AG04450 (cell line): Measurements from ENCODE around the gene EPN2. TPM values are rescaled to one million over a fixed set of nuclear protein-coding genes. Genes with fewer than 3 reads are reported as not detected.
A peak's percentile ranks its signal among the peaks of the same experiment; 100 is the strongest.

Experiments used
- CTCF ChIA-PET: fragments of 300-600, 350-600 bp; formaldehyde crosslinking; extraction: SDS; loops from one replicate; lab custom pipeline; 2022; ENCODE audit warnings: antibody characterized with exemption, inconsistent platforms; lab: Charles Lee
- POLR2A ChIA-PET: fragments of 350-600 bp; formaldehyde crosslinking; extraction: SDS; loops from one replicate; lab custom pipeline; 2021; ENCODE audit warnings: antibody characterized with exemption, inconsistent platforms; lab: Yijun Ruan, JAX
- DNase-seq: peaks from one replicate; pipeline ENCODE4 v3.0.0-alpha.2; 2011; ENCODE audit warnings: low read depth, low spot score
- H3K27ac ChIP-seq: one replicate; pipeline ENCODE4 v1.5.1; 2012; ENCODE audit warnings: low read depth, low read length, control low read depth
- H3K27me3 ChIP-seq: one replicate; pipeline ENCODE4 v1.6.0; 2012; ENCODE audit warnings: low read length; ENCODE audit not compliant: control insufficient read depth, insufficient read depth
- H3K4me3 ChIP-seq: 2 replicates; pipeline ENCODE4 v1.5.1; 2011; ENCODE audit warnings: mild to moderate bottlenecking, low read depth, low read length, control low read depth
- H3K9me3 ChIP-seq: 2 replicates; pipeline ENCODE4 v1.5.1; 2012; ENCODE audit warnings: low read length; ENCODE audit not compliant: control insufficient read depth, insufficient read depth
- polyA plus RNA-seq: library from polyadenylated mRNA; depleted of rRNA; stranded (reverse); fragments of >200 nt; gene quantifications from 2 replicates; pipeline ENCODE4 v1.2.3, GENCODE V29; 2011
- TF ChIP-seq, protein P1 (sequence below): IDR thresholded peaks from 2 replicates; pipeline ENCODE4 v1.5.1; 2011; ENCODE audit warnings: low read depth, low read length, control low read depth, inconsistent platforms

The EPN2 gene
- polyA plus RNA-seq, 1 experiment, result 27.9 TPM

DNA sequence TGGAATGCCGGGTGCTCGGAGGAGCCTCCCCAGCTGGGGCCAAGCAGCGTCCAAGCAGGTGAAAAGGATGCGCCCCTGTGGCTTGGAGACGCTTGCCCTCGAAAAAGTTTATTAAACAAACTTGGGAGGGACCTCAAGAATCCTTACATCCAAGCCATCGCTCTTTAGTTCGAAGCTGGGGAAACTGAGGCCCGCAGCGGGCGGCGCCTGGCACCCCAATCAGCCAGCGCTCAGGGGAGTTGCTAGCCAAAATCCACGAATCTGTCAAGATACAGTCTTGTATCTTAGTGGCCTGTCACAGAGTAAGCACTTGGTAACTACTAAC, 125.9 kb downstream of the EPN2 start:
- TF ChIP-seq, protein P1, sequence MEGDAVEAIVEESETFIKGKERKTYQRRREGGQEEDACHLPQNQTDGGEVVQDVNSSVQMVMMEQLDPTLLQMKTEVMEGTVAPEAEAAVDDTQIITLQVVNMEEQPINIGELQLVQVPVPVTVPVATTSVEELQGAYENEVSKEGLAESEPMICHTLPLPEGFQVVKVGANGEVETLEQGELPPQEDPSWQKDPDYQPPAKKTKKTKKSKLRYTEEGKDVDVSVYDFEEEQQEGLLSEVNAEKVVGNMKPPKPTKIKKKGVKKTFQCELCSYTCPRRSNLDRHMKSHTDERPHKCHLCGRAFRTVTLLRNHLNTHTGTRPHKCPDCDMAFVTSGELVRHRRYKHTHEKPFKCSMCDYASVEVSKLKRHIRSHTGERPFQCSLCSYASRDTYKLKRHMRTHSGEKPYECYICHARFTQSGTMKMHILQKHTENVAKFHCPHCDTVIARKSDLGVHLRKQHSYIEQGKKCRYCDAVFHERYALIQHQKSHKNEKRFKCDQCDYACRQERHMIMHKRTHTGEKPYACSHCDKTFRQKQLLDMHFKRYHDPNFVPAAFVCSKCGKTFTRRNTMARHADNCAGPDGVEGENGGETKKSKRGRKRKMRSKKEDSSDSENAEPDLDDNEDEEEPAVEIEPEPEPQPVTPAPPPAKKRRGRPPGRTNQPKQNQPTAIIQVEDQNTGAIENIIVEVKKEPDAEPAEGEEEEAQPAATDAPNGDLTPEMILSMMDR, result no peak
- ChIA-PET POLR2A (interaction anchor here (1.1 to 2.3 kb wide), 4 partner anchors 15 to 399 kb away, joined by 5 to 24 read pairs (median 12); partner anchors contain the start of genes ALDH3A2 and MAPK7), CTCF (interaction anchor here (0.6 to 5.2 kb wide), 35 partner anchors 9 to 434 kb away, joined by 3 to 99 read pairs (median 4); partner anchors contain the start of genes ALDH3A2 and MAPK7)
- Histone ChIP-seq H3K27me3 (no peaks in the 10 kb centered on the region), H3K27ac (no peak overlapping the region), H3K4me3 (peak overlapping the region; percentile 87), H3K9me3 (no peaks in the 10 kb centered on the region)
- no peak for DNase-seq

GRCh38 chr17:19363460-19364035, 126.4 kb downstream of the EPN2 start:
- no peak for DNase-seq
- CTCF ChIA-PET, result interaction anchor here (0.6 to 5.2 kb wide), 31 partner anchors 9 to 433 kb away, joined by 3 to 99 read pairs (median 4); partner anchors contain the start of genes ALDH3A2 and MAPK7
- POLR2A ChIA-PET, result interaction anchor here (1.1 to 2.3 kb wide), 4 partner anchors 15 to 399 kb away, joined by 5 to 24 read pairs (median 12); partner anchors contain the start of genes ALDH3A2 and MAPK7

GRCh38 chr17:19364699-19365498, 127.7 kb downstream of the EPN2 start:
- Histone ChIP-seq H3K9me3 (no peaks in the 10 kb centered on the region), H3K4me3 (no peak overlapping the region), H3K27me3 (no peaks in the 10 kb centered on the region), H3K27ac (no peak overlapping the region)
- ChIA-PET CTCF (interaction anchor here (2.0 to 5.2 kb wide), 3 partner anchors 13 to 400 kb away, joined by 5 to 99 read pairs (median 97); partner anchors contain the start of gene MAPK7), POLR2A (interaction anchor here (0.7 to 1.3 kb wide), 5 partner anchors 13 to 84 kb away, joined by 3 to 5 read pairs (median 4); partner anchors contain the start of genes MAPK7 and MFAP4)
- TF ChIP-seq, protein P1, result no peak
- DNase-seq, result no peak

More at GRCh38 chr17:19363460-19364035, 126.4 kb downstream of the EPN2 start:
- Histone ChIP-seq H3K27me3 (no peaks in the 10 kb centered on the region), H3K9me3 (no peaks in the 10 kb centered on the region), H3K4me3 (no peak overlapping the region), H3K27ac (no peak overlapping the region)
- TF ChIP-seq, protein P1, result no peak

DNA sequence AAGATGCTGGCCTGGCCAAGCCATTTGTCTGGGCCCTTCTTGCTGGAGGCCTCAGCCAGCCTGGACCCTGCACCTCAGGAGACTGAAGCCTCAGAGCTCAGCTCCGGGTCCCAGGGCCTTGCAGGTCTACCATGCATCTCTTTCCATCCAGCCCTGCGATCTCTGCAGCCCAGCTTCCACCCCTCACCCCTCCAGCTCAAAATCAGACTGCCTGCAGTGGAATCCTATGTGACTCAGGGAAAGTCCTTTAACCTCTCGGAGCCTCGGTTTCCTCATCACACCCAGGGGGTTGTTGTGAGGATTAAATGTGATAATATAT, 128.3 kb downstream of the EPN2 start:
- TF ChIP-seq, protein P1, result no peak
- DNase-seq, result no peak
- POLR2A ChIA-PET, result interaction anchor here (0.7 to 0.9 kb wide), 2 partner anchors 12 to 19 kb away, joined by 3 to 4 read pairs; partner anchors contain the start of gene MAPK7
- H3K9me3 ChIP-seq, result no peaks in the 10 kb centered on the region
- no peak overlapping the region for H3K27ac ChIP-seq
- no peaks in the 10 kb centered on the region for H3K27me3 ChIP-seq
- CTCF ChIA-PET, result interaction anchor here (0.6 to 5.2 kb wide), 5 partner anchors 12 to 399 kb away, joined by 3 to 99 read pairs (median 9); partner anchors contain the start of gene MAPK7
- H3K4me3 ChIP-seq, result no peak overlapping the region
